ENCODE results near the gene AHRR. TPM values are rescaled to one million over a fixed set of nuclear protein-coding genes. Genes with fewer than 3 reads are reported as not detected.

The AHRR gene
- total and polyA plus RNA-seq, 9 of the 15 experiments (the other 6 are each of a cell fraction or from before 2014, with no cell fraction given) = 0.06 to 1.6 (median 0.75) TPM; not detected in 1

GRCh38 chr5:441996-442334, 120.5 kb downstream of the AHRR start:
- DNase-seq (ENCODE audit: extremely low read depth in 1 of 4, low spot score in 3 of 4) = no peak
- intact Hi-C loops (cut with micrococcal nuclease) = no loop called here
- H3K4me3 ChIP-seq = peak overlapping the region; percentile 73
- in situ Hi-C loops (cut with MboI) = no loop called here
- peaks cover 17 to 50% of the 10 kb centered on the region in 2 experiments; a peak in 4 of 5 replicates for H3K4me1 ChIP-seq (replicated peaks in 1 of 2; ENCODE audit: control insufficient read depth in 2 of 2, insufficient read depth in 2 of 2, low read length in 2 of 2)
- peaks cover 30% of the 10 kb centered on the region for H3K79me2 ChIP-seq (ENCODE audit: control insufficient read depth, insufficient read depth, low read length)
- H4K20me1 ChIP-seq (replicated peaks; ENCODE audit: control insufficient read depth, insufficient read depth, low read length) = no peaks in the 10 kb centered on the region; the same call in 1 of the 2 replicates
- no TSS peak for BruUV-seq (replicated peaks)
- CTCF ChIA-PET (ENCODE audit: low intra/inter-chr PET ratio) = no interaction called here
- no peak for ATAC-seq
- POLR2A ChIA-PET = interaction anchor here (0.6 to 1.7 kb wide), 2 partner anchors 30 to 1283 kb away, joined by 3 read pairs; no protein-coding TSS in a partner anchor
- H3K9me1 ChIP-seq (ENCODE audit: control insufficient read depth, insufficient read depth, low read length) = peaks cover 13% of the 10 kb centered on the region
- H3K27ac ChIP-seq (ENCODE audit: extremely low read depth, low read depth, low read length) = no peak overlapping the region; the same call in 2 of the 3 replicates
- H3K36me3 ChIP-seq (ENCODE audit: control insufficient read depth, insufficient read depth, low read length) = peaks cover 14% of the 10 kb centered on the region
- H3K27me3 ChIP-seq (ENCODE audit: control insufficient read depth in 2 of 2, insufficient read depth in 2 of 2, low read length in 2 of 2) = peaks cover 0 to 5% of the 10 kb centered on the region in 2 experiments; a peak in 1 of 5 replicates
- H3K9me3 ChIP-seq (replicated peaks; ENCODE audit: control insufficient read depth, insufficient read depth, low read depth, low read length) = no peaks in the 10 kb centered on the region
- TF ChIP-seq AFF4 (CRISPR knock-in tag; IDR thresholded peaks at IDR 0.05) (no peak), FOXJ2 (tag; IDR thresholded peaks at IDR 0.05) (no peak), BRD4 (IDR thresholded peaks at IDR 0.05) (no peak), MTA2 (IDR thresholded peaks at IDR 0.05; ENCODE audit: low read depth) (no peak), DIDO1 (tag; IDR thresholded peaks at IDR 0.05; ENCODE audit: low read depth) (no peak), E2F5 (CRISPR knock-in tag; IDR thresholded peaks at IDR 0.05) (peak; percentile 72; the same call in 1 of the 2 replicates), NR2C2 (CRISPR knock-in tag; IDR thresholded peaks at IDR 0.05) (0 out of 2 replicates have a peak, but pooled peaks have one; percentile 6), NR2C2 (tag; IDR thresholded peaks at IDR 0.05) (no peak), MCM3 (IDR thresholded peaks at IDR 0.05) (no peak)
- peak overlapping the region; percentile 96; the same call in 1 of the 2 replicates for H2AFZ ChIP-seq (ENCODE audit: low read depth, low read length)
- H3K9ac ChIP-seq (ENCODE audit: insufficient read depth in 1 of 2, low read depth in 2 of 2, low read length in 2 of 2) = peak overlapping the region in 1 of 2 experiments; percentile 87; a peak in 2 of 4 replicates
- 94% methylated on average over 5 of the region's 5 CpGs for WGBS (ENCODE audit: insufficient coverage, low coverage, missing lambda C conversion rate)
- FAIRE-seq = no peak
- peak overlapping the region; percentile 100 for H3K4me2 ChIP-seq (ENCODE audit: insufficient read depth, low read length)
